HepG2 (cell line): ENCODE measurements around the gene SSBP4. TPM values are rescaled to one million over a fixed set of nuclear protein-coding genes. Genes with fewer than 3 reads are reported as not detected.

ENCODE experiments used
- ATF3 ChIP-seq: sonication (generic); formaldehyde crosslinking; IDR thresholded peaks from 2 replicates; pipeline ENCODE4 v1.4.0; 2020; ENCODE audit warnings: missing genetic modification reagents
- BRF2 ChIP-seq: sonication (generic); formaldehyde crosslinking; IDR thresholded peaks from 2 replicates; pipeline ENCODE4 v1.8.1; 2022; ENCODE audit warnings: mild to moderate bottlenecking, missing genetic modification reagents
- CEBPB ChIP-seq: IDR thresholded peaks from 2 replicates; pipeline ENCODE4 v1.6.1; 2011; ENCODE audit warnings: low read depth, low read length, improper control_type of control experiment, borderline replicate concordance
- DMTF1 ChIP-seq: sonication (generic); formaldehyde crosslinking; IDR thresholded peaks from 2 replicates; pipeline ENCODE4 v1.4.0; 2020; ENCODE audit warnings: mild to moderate bottlenecking, missing genetic modification reagents
- GATA4 ChIP-seq: sonication (generic); IDR thresholded peaks from 2 replicates; pipeline ENCODE4 v1.6.1; 2016; ENCODE audit warnings: antibody characterized with exemption, low read depth, borderline replicate concordance
- MEIS1 ChIP-seq: sonication (generic); formaldehyde crosslinking; IDR thresholded peaks from 2 replicates; pipeline ENCODE4 v1.9.0; 2021; ENCODE audit warnings: mild to moderate bottlenecking, missing genetic modification reagents, moderate library complexity, borderline replicate concordance
- NBN ChIP-seq: fragments of 450-650 bp; conservative IDR thresholded peaks from 2 replicates; pipeline ENCODE4 v1.6.1; 2017
- PHF8 ChIP-seq: sonication (generic); formaldehyde crosslinking; IDR thresholded peaks from 2 replicates; pipeline ENCODE4 v1.5.0; 2020; ENCODE audit warnings: missing genetic modification reagents
- PRMT3 ChIP-seq: sonication (generic); formaldehyde crosslinking; IDR thresholded peaks from 2 replicates; pipeline ENCODE4 v1.8.1; 2022; ENCODE audit warnings: low read depth, mild to moderate bottlenecking, moderate library complexity, missing genetic modification reagents, borderline replicate concordance
- SNAI1 ChIP-seq: sonication (generic); formaldehyde crosslinking; IDR thresholded peaks from 2 replicates; pipeline ENCODE4 v1.5.0; 2020; ENCODE audit warnings: mild to moderate bottlenecking, missing genetic modification reagents, borderline replicate concordance
- SNAPC4 ChIP-seq: sonication (generic); formaldehyde crosslinking; IDR thresholded peaks from 2 replicates; pipeline ENCODE4 v1.4.0; 2020; ENCODE audit warnings: mild to moderate bottlenecking, missing genetic modification reagents
- THRA ChIP-seq: sonication (generic); formaldehyde crosslinking; IDR thresholded peaks from 2 replicates; pipeline ENCODE4 v1.4.0; 2020; ENCODE audit warnings: missing genetic modification reagents, borderline replicate concordance
- ZIK1 ChIP-seq: sonication (generic); formaldehyde crosslinking; IDR thresholded peaks from 2 replicates; pipeline ENCODE4 v1.5.0; 2020; ENCODE audit warnings: mild to moderate bottlenecking, low read depth, missing genetic modification reagents, borderline replicate concordance
- ZNF331 ChIP-seq: sonication (generic); formaldehyde crosslinking; IDR thresholded peaks from 2 replicates; pipeline ENCODE4 v1.4.0; 2020; ENCODE audit warnings: missing genetic modification reagents
- ZNF574 ChIP-seq: sonication (generic); formaldehyde crosslinking; IDR thresholded peaks from 2 replicates; pipeline ENCODE4 v1.4.0; 2020; ENCODE audit warnings: missing genetic modification reagents
- ZNF883 ChIP-seq: sonication (generic); formaldehyde crosslinking; IDR thresholded peaks from 2 replicates; pipeline ENCODE4 v1.5.1; 2020; ENCODE audit warnings: mild to moderate bottlenecking, missing genetic modification reagents; ENCODE audit errors: not compliant biosample characterization
- polyA plus RNA-seq, 8 experiments: library from polyadenylated mRNA; depleted of rRNA in 3 of 8; stranded (reverse) in 7 of 8; unstranded in 1 of 8; fragments of >200 nt; fragmentation: Illumina TruSeq in 4 of 8; extraction: Trizol in 4 of 8; gene quantifications; 2 replicates each; pipeline versions ENCODE4 v1.2.1 to v1.2.3, GENCODE V29; 2011 to 2016; ENCODE audit warnings: low read depth in 4 of 8, missing spikeins in 1 of 8, mixed read lengths in 1 of 8; ENCODE audit not compliant: insufficient read depth in 1 of 8
- total RNA-seq, 5 experiments: library from RNA; depleted of rRNA; stranded (reverse); fragments of >200 nt; fragmentation: Illumina TruSeq; extraction: Trizol; gene quantifications; 2 replicates each; pipeline ENCODE4 v1.2.3, GENCODE V29; 2016; ENCODE audit warnings: low read depth in 1 of 5

SSBP4 gene
- total and polyA plus RNA-seq, 2 of the 13 experiments (the other 11 are each of a cell fraction or from before 2014, with no cell fraction given) = 20.8 to 39.5 TPM

GRCh38 chr19:18416778-18417249 is 2.4 kb upstream of the SSBP4 start (continued):
- TF ChIP-seq THRA (CRISPR knock-in tag) (no peak), NBN (no peak), CEBPB (no peak), ZNF574 (CRISPR knock-in tag) (peak; percentile 20; the same call in 1 of the 2 replicates), ZIK1 (CRISPR knock-in tag) (0 out of 2 replicates have a peak, but pooled peaks have one; percentile 11), SNAI1 (0 out of 2 replicates have a peak, but pooled peaks have one; percentile 3), ZNF883 (no peak), ZNF331 (CRISPR knock-in tag) (no peak), GATA4 (0 out of 2 replicates have a peak, but pooled peaks have one; percentile 1), ATF3 (CRISPR knock-in tag) (no peak), BRF2 (CRISPR knock-in tag) (no peak), SNAPC4 (CRISPR knock-in tag) (peak; percentile 35; the same call in 1 of the 2 replicates), MEIS1 (CRISPR knock-in tag) (0 out of 2 replicates have a peak, but pooled peaks have one; percentile 19), PHF8 (no peak), DMTF1 (no peak), PRMT3 (CRISPR knock-in tag) (no peak)
